ENCODE measurements around the gene DYNC2H1.

DNA sequence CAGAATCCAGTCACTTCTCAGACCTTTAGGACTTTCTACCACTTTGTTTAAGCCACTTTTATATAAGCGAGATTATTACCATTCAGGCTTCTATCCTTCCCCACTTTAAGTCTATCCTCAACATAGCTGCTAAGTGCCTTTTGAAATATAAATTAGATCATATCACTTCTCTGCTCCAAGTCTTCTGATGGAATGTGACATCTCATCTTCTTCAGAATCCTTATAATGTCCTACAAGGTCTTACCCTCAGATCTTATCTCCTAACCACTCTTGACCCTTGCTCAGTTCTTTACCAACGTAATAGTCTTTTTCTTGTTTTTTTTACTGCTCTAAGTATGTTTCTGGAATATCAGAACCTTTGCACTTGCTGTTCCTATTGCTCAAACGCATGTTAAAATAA lies 188.7 kb downstream of the DYNC2H1 start:
- TF ChIP-seq, protein P1, sequence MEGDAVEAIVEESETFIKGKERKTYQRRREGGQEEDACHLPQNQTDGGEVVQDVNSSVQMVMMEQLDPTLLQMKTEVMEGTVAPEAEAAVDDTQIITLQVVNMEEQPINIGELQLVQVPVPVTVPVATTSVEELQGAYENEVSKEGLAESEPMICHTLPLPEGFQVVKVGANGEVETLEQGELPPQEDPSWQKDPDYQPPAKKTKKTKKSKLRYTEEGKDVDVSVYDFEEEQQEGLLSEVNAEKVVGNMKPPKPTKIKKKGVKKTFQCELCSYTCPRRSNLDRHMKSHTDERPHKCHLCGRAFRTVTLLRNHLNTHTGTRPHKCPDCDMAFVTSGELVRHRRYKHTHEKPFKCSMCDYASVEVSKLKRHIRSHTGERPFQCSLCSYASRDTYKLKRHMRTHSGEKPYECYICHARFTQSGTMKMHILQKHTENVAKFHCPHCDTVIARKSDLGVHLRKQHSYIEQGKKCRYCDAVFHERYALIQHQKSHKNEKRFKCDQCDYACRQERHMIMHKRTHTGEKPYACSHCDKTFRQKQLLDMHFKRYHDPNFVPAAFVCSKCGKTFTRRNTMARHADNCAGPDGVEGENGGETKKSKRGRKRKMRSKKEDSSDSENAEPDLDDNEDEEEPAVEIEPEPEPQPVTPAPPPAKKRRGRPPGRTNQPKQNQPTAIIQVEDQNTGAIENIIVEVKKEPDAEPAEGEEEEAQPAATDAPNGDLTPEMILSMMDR (IDR thresholded peaks at IDR 0.05) = no peak
- TF ChIP-seq POLR2A (IDR thresholded peaks at IDR 0.05) = no peak
- no peak for TF ChIP-seq EP300 (IDR thresholded peaks at IDR 0.05)
